Left kidney (tissue), 2 donors: ENCODE measurements around the gene SNHG17. TPM values are rescaled to one million over a fixed set of nuclear protein-coding genes. Genes with fewer than 3 reads are reported as not detected.

Experiments
- DNase-seq: peaks from one replicate; pipeline ENCODE4 v3.0.0-alpha.2; 2013
- polyA plus RNA-seq: library from polyadenylated mRNA; unstranded; fragments of 120-200 nt; gene quantifications from one replicate; pipeline ENCODE4 v1.2.1, GENCODE V29; 2013; ENCODE audit not compliant: insufficient read length

The SNHG17 gene
- polyA plus RNA-seq, 1 donor = 43.1 TPM

- DNase-seq = no peak
Measured at GRCh38 chr20:38373231-38373867, 61.8 kb downstream of the SNHG17 start.

- no peak for DNase-seq
Measured at GRCh38 chr20:38372806-38373205, 62.3 kb downstream of the SNHG17 start.

Other genes starting within 250 kb of the SNHG17 start
- gene KIAA1755, start 174.6 kb downstream of the SNHG17 start, polyA plus RNA-seq = 2.1 TPM
- 0.32 TPM for gene BPI, start 131.2 kb downstream of the SNHG17 start, polyA plus RNA-seq
- gene LBP, start 88.8 kb downstream of the SNHG17 start, polyA plus RNA-seq = 0.10 TPM
- gene RALGAPB, start 37.5 kb upstream of the SNHG17 start, polyA plus RNA-seq = 50.6 TPM
- gene ADIG, start 145.9 kb upstream of the SNHG17 start, polyA plus RNA-seq = not detected
- gene ARHGAP40, start 166.5 kb upstream of the SNHG17 start, polyA plus RNA-seq = 1.2 TPM